Bronchial epithelial cell (primary cell): ENCODE results near the gene ANKS1B. TPM values are rescaled to one million over a fixed set of nuclear protein-coding genes. Genes with fewer than 3 reads are reported as not detected.
"Not testable (repeated sequence)": the region's sequence is repeated elsewhere in the genome, so short reads cannot be mapped to it uniquely, and the experiment has no call there.

Experiments
- DNase-seq: peaks from one replicate; pipeline ENCODE4 v3.0.0-alpha.2; 2010; ENCODE audit warnings: low read depth
- FAIRE-seq: peaks from 2 replicates; lab custom pipeline; 2011; peaks lifted over from hg19 to GRCh38; lab: Jason Lieb, UNC
- H3K27me3 ChIP-seq: 2 replicates; pipeline ENCODE4 v1.5.1; 2011; ENCODE audit warnings: low read length; ENCODE audit not compliant: control insufficient read depth, insufficient read depth
- H3K36me3 ChIP-seq: 2 replicates; pipeline ENCODE4 v1.5.1; 2011; ENCODE audit warnings: low read length; ENCODE audit not compliant: control insufficient read depth, insufficient read depth
- H3K4me3 ChIP-seq: 2 replicates; pipeline ENCODE4 v1.5.1; 2011; ENCODE audit warnings: mild to moderate bottlenecking, low read depth, low read length, control low read depth
- CTCF ChIP-seq: IDR thresholded peaks from 2 replicates; pipeline ENCODE4 v1.5.1; 2011; ENCODE audit warnings: mild to moderate bottlenecking, moderate library complexity, low read length, control low read depth, inconsistent platforms; ENCODE audit not compliant: insufficient read depth, severe bottlenecking
- total RNA-seq: library from RNA; depleted of rRNA; stranded (reverse); fragments of >200 nt; gene quantifications from 2 replicates; pipeline ENCODE4 v1.2.1, GENCODE V29; 2014

The ANKS1B gene
- total RNA-seq, 1 donor from 2014 or later = 0.26 TPM

- FAIRE-seq (no peak), DNase-seq (no peak)
- no peaks in the 10 kb centered on the region for H3K36me3 ChIP-seq
- TF ChIP-seq CTCF = no peak
- H3K4me3 ChIP-seq = no peak within 1 kb of the TSS
- H3K27me3 ChIP-seq = no peaks in the 10 kb centered on the region
These were observed 337.3 kb downstream of the ANKS1B start, which contains the start of gene GARIN6 for GRCh38 chr12:99647453-99647852. TSS of gene GARIN6 (plus strand) at chr12:99647753. CDS start at chr12:99648175, 422 bp downstream.

- FAIRE-seq = no peak
These were observed 340.1 kb downstream of the ANKS1B start for GRCh38 chr12:99644629-99645028.

GRCh38 chr12:99627459-99627858 is 357.3 kb downstream of the ANKS1B start:
- Histone ChIP-seq H3K36me3 (no peaks in the 10 kb centered on the region), H3K27me3 (no peaks in the 10 kb centered on the region), H3K4me3 (no peak overlapping the region)
- FAIRE-seq (no peak), DNase-seq (no peak)
- TF ChIP-seq CTCF = no peak

More at GRCh38 chr12:99644629-99645028, 340.1 kb downstream of the ANKS1B start:
- DNase-seq = no peak
- H3K36me3 ChIP-seq = no peaks in the 10 kb centered on the region
- TF ChIP-seq CTCF = no peak
- no peak overlapping the region for H3K4me3 ChIP-seq
- no peaks in the 10 kb centered on the region for H3K27me3 ChIP-seq

- FAIRE-seq, H3K4me3 ChIP-seq, H3K36me3 ChIP-seq, DNase-seq, H3K27me3 ChIP-seq: not testable (repeated sequence)
These were observed 360.1 kb downstream of the ANKS1B start for GRCh38 chr12:99624591-99624990.

- FAIRE-seq = no peak
- Histone ChIP-seq H3K27me3 (no peaks in the 10 kb centered on the region), H3K36me3 (no peaks in the 10 kb centered on the region), H3K4me3 (no peak overlapping the region)
- no peak for DNase-seq
- no peak for TF ChIP-seq CTCF
These were observed 364.6 kb downstream of the ANKS1B start for GRCh38 chr12:99620159-99620479.

- no peaks in the 10 kb centered on the region for H3K36me3 ChIP-seq
- DNase-seq = peak; percentile 27
- no peaks in the 10 kb centered on the region for H3K27me3 ChIP-seq
- H3K4me3 ChIP-seq = no peak overlapping the region
- peak; percentile 64 for FAIRE-seq
- peak; percentile 53 for TF ChIP-seq CTCF
These were observed 365.2 kb downstream of the ANKS1B start for GRCh38 chr12:99619389-99620158.
